ENCODE measurements around the gene ATF6. TPM values are rescaled to one million over a fixed set of nuclear protein-coding genes. Genes with fewer than 3 reads are reported as not detected.

Gene ATF6
- total RNA-seq, 1 donor from 2014 or later: 38.6 TPM

- no peaks in the 10 kb centered on the region for H3K27me3 ChIP-seq (ENCODE audit: control insufficient read depth, insufficient read depth, low read length)
- no peak for DNase-seq (ENCODE audit: low read depth)
These were observed 240.0 kb downstream of the ATF6 start for GRCh38 chr1:162006081-162006480.

GRCh38 chr1:162007466-162007865, 241.3 kb downstream of the ATF6 start:
- no peak for TF ChIP-seq CTCF (IDR thresholded peaks at IDR 0.05; ENCODE audit: insufficient read depth, low read length, poor library complexity, severe bottlenecking)
- Histone ChIP-seq H3K4me3 (ENCODE audit: low read depth, low read length) (no peak overlapping the region), H3K36me3 (ENCODE audit: control insufficient read depth, insufficient read depth, low read length) (no peaks in the 10 kb centered on the region), H3K27me3 (ENCODE audit: control insufficient read depth, insufficient read depth, low read length) (no peaks in the 10 kb centered on the region)
- no peak for DNase-seq (ENCODE audit: low read depth)

More at GRCh38 chr1:162006081-162006480, 240.0 kb downstream of the ATF6 start:
- Histone ChIP-seq H3K36me3 (ENCODE audit: control insufficient read depth, insufficient read depth, low read length) (no peaks in the 10 kb centered on the region), H3K4me3 (ENCODE audit: low read depth, low read length) (no peak overlapping the region)
- no peak for TF ChIP-seq CTCF (IDR thresholded peaks at IDR 0.05; ENCODE audit: insufficient read depth, low read length, poor library complexity, severe bottlenecking)

- H3K36me3 ChIP-seq (ENCODE audit: control insufficient read depth, insufficient read depth, low read length): no peaks in the 10 kb centered on the region
- no peaks in the 10 kb centered on the region for H3K27me3 ChIP-seq (ENCODE audit: control insufficient read depth, insufficient read depth, low read length)
- DNase-seq (ENCODE audit: low read depth): no peak
- no peak for TF ChIP-seq CTCF (IDR thresholded peaks at IDR 0.05; ENCODE audit: insufficient read depth, low read length, poor library complexity, severe bottlenecking)
- H3K4me3 ChIP-seq (ENCODE audit: low read depth, low read length): no peak overlapping the region
These were observed 242.7 kb downstream of the ATF6 start for GRCh38 chr1:162008799-162009198.

GRCh38 chr1:162009501-162010174, 243.5 kb downstream of the ATF6 start:
- Histone ChIP-seq H3K36me3 (ENCODE audit: control insufficient read depth, insufficient read depth, low read length) (no peaks in the 10 kb centered on the region), H3K27me3 (ENCODE audit: control insufficient read depth, insufficient read depth, low read length) (no peaks in the 10 kb centered on the region), H3K4me3 (ENCODE audit: low read depth, low read length) (no peak overlapping the region)
- TF ChIP-seq CTCF (IDR thresholded peaks at IDR 0.05; ENCODE audit: insufficient read depth, low read length, poor library complexity, severe bottlenecking): no peak
- DNase-seq (ENCODE audit: low read depth): no peak

- Histone ChIP-seq H3K27me3 (ENCODE audit: control insufficient read depth, insufficient read depth, low read length) (no peaks in the 10 kb centered on the region), H3K4me3 (ENCODE audit: low read depth, low read length) (no peak overlapping the region), H3K36me3 (ENCODE audit: control insufficient read depth, insufficient read depth, low read length) (no peaks in the 10 kb centered on the region)
- TF ChIP-seq CTCF (IDR thresholded peaks at IDR 0.05; ENCODE audit: insufficient read depth, low read length, poor library complexity, severe bottlenecking): no peak
- DNase-seq (ENCODE audit: low read depth): no peak
These were observed 244.0 kb downstream of the ATF6 start for GRCh38 chr1:162010175-162010506.

All from kidney epithelial cell (primary cell).